Left hindlimb (tissue), 1 donor: ENCODE results near the gene TUNAR.

Experiments
- DNase-seq: peaks from one replicate; pipeline ENCODE4 v3.0.0-alpha.2; 2018

TUNAR gene

GRCh38 chr14:95876761-95877538 lies at the start of gene TUNAR:
TUNAR (plus strand) TSS chr14:95876832.
- no peak for DNase-seq

GRCh38 chr14:95828649-95829265 lies 47.9 kb upstream of the TUNAR start:
- no peak for DNase-seq

GRCh38 chr14:95829321-95829720 lies 47.3 kb upstream of the TUNAR start:
- no peak for DNase-seq

- DNase-seq, result no peak
Observed at GRCh38 chr14:95830386-95830785, 46.2 kb upstream of the TUNAR start.

- no peak for DNase-seq
Observed at GRCh38 chr14:95831041-95831440, 45.6 kb upstream of the TUNAR start.

GRCh38 chr14:95831468-95831867 lies 45.2 kb upstream of the TUNAR start:
- DNase-seq, result no peak

- no peak for DNase-seq
Observed at GRCh38 chr14:95832012-95832411, 44.6 kb upstream of the TUNAR start.

GRCh38 chr14:95833429-95833828 lies 43.2 kb upstream of the TUNAR start:
- DNase-seq, result no peak

- no peak for DNase-seq
Observed at GRCh38 chr14:95834496-95834895, 42.1 kb upstream of the TUNAR start.

GRCh38 chr14:95835121-95835730 lies 41.4 kb upstream of the TUNAR start:
- no peak for DNase-seq

GRCh38 chr14:95838862-95839261 lies 37.8 kb upstream of the TUNAR start:
- no peak for DNase-seq

- DNase-seq, result no peak
Observed at GRCh38 chr14:95840094-95840700, 36.4 kb upstream of the TUNAR start.

- DNase-seq, result no peak
Observed at GRCh38 chr14:95841668-95842067, 35.0 kb upstream of the TUNAR start.

- DNase-seq, result no peak
Observed at GRCh38 chr14:95849761-95850160, 26.9 kb upstream of the TUNAR start.

GRCh38 chr14:95850429-95850828 lies 26.2 kb upstream of the TUNAR start:
- no peak for DNase-seq

GRCh38 chr14:95855606-95856005 lies 21.0 kb upstream of the TUNAR start:
- no peak for DNase-seq

- DNase-seq, result no peak
Observed at GRCh38 chr14:95857275-95857674, 19.4 kb upstream of the TUNAR start.

GRCh38 chr14:95858893-95859292 lies 17.7 kb upstream of the TUNAR start:
- no peak for DNase-seq

GRCh38 chr14:95862243-95862642 lies 14.4 kb upstream of the TUNAR start:
- DNase-seq, result no peak

GRCh38 chr14:95863295-95863694 lies 13.3 kb upstream of the TUNAR start:
- DNase-seq, result no peak

- no peak for DNase-seq
Observed at GRCh38 chr14:95869776-95870175, 6.9 kb upstream of the TUNAR start.

GRCh38 chr14:95870772-95871171 lies 5.9 kb upstream of the TUNAR start:
- DNase-seq, result no peak

- DNase-seq, result no peak
Observed at GRCh38 chr14:95871531-95871930, 5.1 kb upstream of the TUNAR start.

GRCh38 chr14:95872777-95873176 lies 3.9 kb upstream of the TUNAR start:
- no peak for DNase-seq
